GM23338 (cell line): ENCODE results near the gene P2RY6. TPM values are rescaled to one million over a fixed set of nuclear protein-coding genes. Genes with fewer than 3 reads are reported as not detected.
A peak's percentile ranks its signal among the peaks of the same experiment; 100 is the strongest.

Experiments
- ATAC-seq: fragments of 200-7000 bp; cut with Tn5 transposase; 3 replicates; pipeline ENCODE4 v1.9.1; 2020
- DNase-seq: peaks from one replicate; pipeline ENCODE4 v3.0.0-alpha.2; 2015; ENCODE audit warnings: low spot score
- H2AFZ ChIP-seq: fragments of 200-600 bp; sonication (generic); 2 replicates; pipeline ENCODE4 v1.8.0; 2016; ENCODE audit warnings: antibody characterized with exemption, mild to moderate bottlenecking, moderate library complexity
- H3F3A ChIP-seq: fragments of 200-600 bp; sonication (generic); replicated peaks from 2 replicates; pipeline ENCODE4 v1.8.0; 2017; ENCODE audit warnings: antibody characterized with exemption, mixed run types, low read depth
- H3K27ac ChIP-seq: fragments of 200-600 bp; sonication (generic); 2 replicates; pipeline ENCODE4 v1.6.1; 2016; ENCODE audit warnings: low read depth
- H3K27me3 ChIP-seq: fragments of 200-600 bp; sonication (generic); 2 replicates; pipeline ENCODE4 v1.8.0; 2016; ENCODE audit warnings: mild to moderate bottlenecking, mixed run types, moderate library complexity; ENCODE audit not compliant: insufficient read depth
- H3K36me3 ChIP-seq: fragments of 200-600 bp; sonication (generic); 2 replicates; pipeline ENCODE4 v1.8.0; 2016; ENCODE audit warnings: mild to moderate bottlenecking; ENCODE audit not compliant: insufficient read depth
- H3K4me1 ChIP-seq: fragments of 200-600 bp; sonication (generic); 2 replicates; pipeline ENCODE4 v1.8.0; 2016; ENCODE audit warnings: mild to moderate bottlenecking, moderate library complexity; ENCODE audit not compliant: insufficient read depth
- H3K4me2 ChIP-seq: fragments of 200-600 bp; sonication (generic); 2 replicates; pipeline ENCODE4 v1.7.1; 2017; ENCODE audit warnings: mixed run types
- H3K4me3 ChIP-seq: fragments of 200-600 bp; sonication (generic); 2 replicates; pipeline ENCODE4 v1.6.1; 2016; ENCODE audit warnings: mixed run types
- H3K79me2 ChIP-seq: fragments of 200-600 bp; sonication (generic); replicated peaks from 2 replicates; pipeline ENCODE4 v1.8.0; 2017; ENCODE audit warnings: mild to moderate bottlenecking; ENCODE audit not compliant: insufficient read depth
- H3K9me2 ChIP-seq: fragments of 200-600 bp; sonication (generic); 2 replicates; pipeline ENCODE4 v1.8.0; 2017; ENCODE audit not compliant: insufficient read depth
- H4K20me1 ChIP-seq: fragments of 200-600 bp; sonication (generic); replicated peaks from 2 replicates; pipeline ENCODE4 v1.8.0; 2017; ENCODE audit warnings: mild to moderate bottlenecking; ENCODE audit not compliant: insufficient read depth
- H3K27ac Mint-ChIP-seq: 2 replicates; pipeline ENCODE4 v1.8.0; 2020; ENCODE audit warnings: inconsistent platforms, mild to moderate bottlenecking, moderate library complexity, mixed read lengths
- H3K27me3 Mint-ChIP-seq: 3 replicates; pipeline ENCODE4 v1.8.0; 2022; ENCODE audit warnings: low read depth, mild to moderate bottlenecking, moderate library complexity, mixed read lengths, inconsistent platforms; ENCODE audit not compliant: insufficient read depth, poor library complexity
- H3K36me3 Mint-ChIP-seq: 3 replicates; pipeline ENCODE4 v1.8.0; 2021; ENCODE audit warnings: low read depth, mild to moderate bottlenecking, inconsistent platforms, moderate library complexity, mixed read lengths
- H3K4me1 Mint-ChIP-seq: 3 replicates; pipeline ENCODE4 v1.8.0; 2020; ENCODE audit warnings: mild to moderate bottlenecking, inconsistent platforms, mixed read lengths
- H3K4me3 Mint-ChIP-seq: 3 replicates; pipeline ENCODE4 v1.8.0; 2021; ENCODE audit warnings: moderate library complexity, mild to moderate bottlenecking, inconsistent platforms, mixed read lengths
- H3K9me3 Mint-ChIP-seq: 3 replicates; pipeline ENCODE4 v1.8.0; 2020; ENCODE audit warnings: moderate library complexity, mild to moderate bottlenecking, inconsistent platforms, mixed read lengths
- polyA plus RNA-seq: library from polyadenylated mRNA; unstranded; fragments of >200 nt; fragmentation: Nextera tagmentation; extraction: Ambion mirVana; gene quantifications from 2 replicates; pipeline ENCODE4 v1.2.1, GENCODE V29; 2016
- total RNA-seq: library from RNA; depleted of rRNA; stranded (reverse); fragments of >200 nt; shearing (Covaris generic); gene quantifications from 2 replicates; pipeline ENCODE4 v1.2.3, GENCODE V29; 2014
- TF ChIP-seq, protein P1 (sequence below), 2 experiments: fragments of 200-600 bp in 1 of 2; sonication (generic) in 1 of 2; conservative IDR thresholded peaks; 2 replicates each; pipeline versions ENCODE4 v1.5.1 to v1.6.1; 2016 to 2017; ENCODE audit warnings: antibody characterized with exemption in 2 of 2, low read depth in 2 of 2, mild to moderate bottlenecking in 2 of 2, moderate library complexity in 1 of 2
- TF ChIP-seq, protein P2 (sequence below): fragments of 250-450 bp; sonication (Bioruptor Pico); IDR thresholded peaks from 2 replicates; pipeline ENCODE4 v1.5.0; 2020; ENCODE audit warnings: mild to moderate bottlenecking, moderate library complexity

P2RY6 gene
- total and polyA plus RNA-seq, 2 experiments from 2014 or later, result not detected

DNA sequence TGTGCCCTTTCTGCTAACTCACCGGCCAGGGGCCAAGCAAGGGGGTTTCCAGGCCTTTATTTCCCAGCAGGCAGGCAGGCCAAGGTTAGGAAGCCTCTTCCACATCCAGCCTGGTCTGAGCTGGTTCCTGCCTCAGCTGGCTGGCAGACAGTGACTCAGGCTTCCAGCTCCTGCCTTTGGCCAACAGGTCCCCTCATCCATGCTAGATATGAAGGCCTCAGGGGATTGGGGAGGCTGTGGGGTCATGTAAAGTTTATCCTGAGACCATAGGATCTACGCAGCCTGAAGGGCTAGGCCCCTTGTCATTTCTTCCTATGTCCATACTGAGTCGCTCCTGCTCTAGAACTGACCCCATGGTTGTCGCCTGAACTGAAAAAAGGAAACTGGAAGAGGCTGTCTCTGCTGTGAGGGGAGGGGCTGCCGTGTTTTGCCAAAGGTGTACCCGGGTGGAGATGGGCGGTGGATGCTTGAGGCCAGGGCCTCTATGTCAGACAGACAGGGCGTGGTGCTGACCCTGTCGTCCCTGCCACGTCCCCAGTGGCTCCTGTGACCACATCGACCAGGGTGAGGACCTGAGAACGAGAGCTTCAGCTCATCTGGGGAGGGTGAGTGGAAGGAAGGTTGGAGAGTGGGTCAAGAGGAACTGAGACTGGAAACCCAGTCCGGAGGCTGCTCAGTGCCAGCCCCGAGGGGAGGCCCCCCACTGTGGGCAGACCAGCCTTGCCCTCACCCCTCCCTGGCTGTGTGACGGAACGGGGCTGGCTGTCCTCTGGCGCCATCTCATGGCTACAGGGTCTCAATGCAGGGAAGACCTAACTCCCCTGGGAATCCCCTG lies 17.0 kb downstream of the P2RY6 start:
- Mint-ChIP-seq H3K27me3 (peaks cover 25% of the 10 kb centered on the region), H3K27ac (no peak overlapping the region), H3K4me1 (peaks cover 14% of the 10 kb centered on the region), H3K36me3 (no peaks in the 10 kb centered on the region), H3K4me3 (no peak overlapping the region), H3K9me3 (no peaks in the 10 kb centered on the region; the same call in 1 of the 3 replicates)
- Histone ChIP-seq H3F3A (0 out of 2 replicates have a peak, but pooled peaks cover 2% of the 10 kb centered on the region), H3K9me2 (no peaks in the 10 kb centered on the region), H4K20me1 (no peaks in the 10 kb centered on the region), H3K27me3 (no peaks in the 10 kb centered on the region), H3K4me1 (no peaks in the 10 kb centered on the region; the same call in 1 of the 2 replicates), H3K4me2 (peak overlapping the region; percentile 43; the same call in 1 of the 2 replicates), H3K27ac (no peak overlapping the region), H3K36me3 (no peaks in the 10 kb centered on the region), H3K79me2 (no peaks in the 10 kb centered on the region), H2AFZ (peak overlapping the region; percentile 59; the same call in 1 of the 2 replicates), H3K4me3 (0 out of 2 replicates have a peak overlapping the region, but pooled peaks have one; percentile 26)
- ATAC-seq (peak; percentile 80), DNase-seq (peak; percentile 89)
- TF ChIP-seq, protein P1, sequence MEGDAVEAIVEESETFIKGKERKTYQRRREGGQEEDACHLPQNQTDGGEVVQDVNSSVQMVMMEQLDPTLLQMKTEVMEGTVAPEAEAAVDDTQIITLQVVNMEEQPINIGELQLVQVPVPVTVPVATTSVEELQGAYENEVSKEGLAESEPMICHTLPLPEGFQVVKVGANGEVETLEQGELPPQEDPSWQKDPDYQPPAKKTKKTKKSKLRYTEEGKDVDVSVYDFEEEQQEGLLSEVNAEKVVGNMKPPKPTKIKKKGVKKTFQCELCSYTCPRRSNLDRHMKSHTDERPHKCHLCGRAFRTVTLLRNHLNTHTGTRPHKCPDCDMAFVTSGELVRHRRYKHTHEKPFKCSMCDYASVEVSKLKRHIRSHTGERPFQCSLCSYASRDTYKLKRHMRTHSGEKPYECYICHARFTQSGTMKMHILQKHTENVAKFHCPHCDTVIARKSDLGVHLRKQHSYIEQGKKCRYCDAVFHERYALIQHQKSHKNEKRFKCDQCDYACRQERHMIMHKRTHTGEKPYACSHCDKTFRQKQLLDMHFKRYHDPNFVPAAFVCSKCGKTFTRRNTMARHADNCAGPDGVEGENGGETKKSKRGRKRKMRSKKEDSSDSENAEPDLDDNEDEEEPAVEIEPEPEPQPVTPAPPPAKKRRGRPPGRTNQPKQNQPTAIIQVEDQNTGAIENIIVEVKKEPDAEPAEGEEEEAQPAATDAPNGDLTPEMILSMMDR (conservative IDR thresholded peaks at IDR 0.05; ENCODE audit: low read depth in 2 of 2), result peak; percentile 90 to 99
- TF ChIP-seq, protein P2, sequence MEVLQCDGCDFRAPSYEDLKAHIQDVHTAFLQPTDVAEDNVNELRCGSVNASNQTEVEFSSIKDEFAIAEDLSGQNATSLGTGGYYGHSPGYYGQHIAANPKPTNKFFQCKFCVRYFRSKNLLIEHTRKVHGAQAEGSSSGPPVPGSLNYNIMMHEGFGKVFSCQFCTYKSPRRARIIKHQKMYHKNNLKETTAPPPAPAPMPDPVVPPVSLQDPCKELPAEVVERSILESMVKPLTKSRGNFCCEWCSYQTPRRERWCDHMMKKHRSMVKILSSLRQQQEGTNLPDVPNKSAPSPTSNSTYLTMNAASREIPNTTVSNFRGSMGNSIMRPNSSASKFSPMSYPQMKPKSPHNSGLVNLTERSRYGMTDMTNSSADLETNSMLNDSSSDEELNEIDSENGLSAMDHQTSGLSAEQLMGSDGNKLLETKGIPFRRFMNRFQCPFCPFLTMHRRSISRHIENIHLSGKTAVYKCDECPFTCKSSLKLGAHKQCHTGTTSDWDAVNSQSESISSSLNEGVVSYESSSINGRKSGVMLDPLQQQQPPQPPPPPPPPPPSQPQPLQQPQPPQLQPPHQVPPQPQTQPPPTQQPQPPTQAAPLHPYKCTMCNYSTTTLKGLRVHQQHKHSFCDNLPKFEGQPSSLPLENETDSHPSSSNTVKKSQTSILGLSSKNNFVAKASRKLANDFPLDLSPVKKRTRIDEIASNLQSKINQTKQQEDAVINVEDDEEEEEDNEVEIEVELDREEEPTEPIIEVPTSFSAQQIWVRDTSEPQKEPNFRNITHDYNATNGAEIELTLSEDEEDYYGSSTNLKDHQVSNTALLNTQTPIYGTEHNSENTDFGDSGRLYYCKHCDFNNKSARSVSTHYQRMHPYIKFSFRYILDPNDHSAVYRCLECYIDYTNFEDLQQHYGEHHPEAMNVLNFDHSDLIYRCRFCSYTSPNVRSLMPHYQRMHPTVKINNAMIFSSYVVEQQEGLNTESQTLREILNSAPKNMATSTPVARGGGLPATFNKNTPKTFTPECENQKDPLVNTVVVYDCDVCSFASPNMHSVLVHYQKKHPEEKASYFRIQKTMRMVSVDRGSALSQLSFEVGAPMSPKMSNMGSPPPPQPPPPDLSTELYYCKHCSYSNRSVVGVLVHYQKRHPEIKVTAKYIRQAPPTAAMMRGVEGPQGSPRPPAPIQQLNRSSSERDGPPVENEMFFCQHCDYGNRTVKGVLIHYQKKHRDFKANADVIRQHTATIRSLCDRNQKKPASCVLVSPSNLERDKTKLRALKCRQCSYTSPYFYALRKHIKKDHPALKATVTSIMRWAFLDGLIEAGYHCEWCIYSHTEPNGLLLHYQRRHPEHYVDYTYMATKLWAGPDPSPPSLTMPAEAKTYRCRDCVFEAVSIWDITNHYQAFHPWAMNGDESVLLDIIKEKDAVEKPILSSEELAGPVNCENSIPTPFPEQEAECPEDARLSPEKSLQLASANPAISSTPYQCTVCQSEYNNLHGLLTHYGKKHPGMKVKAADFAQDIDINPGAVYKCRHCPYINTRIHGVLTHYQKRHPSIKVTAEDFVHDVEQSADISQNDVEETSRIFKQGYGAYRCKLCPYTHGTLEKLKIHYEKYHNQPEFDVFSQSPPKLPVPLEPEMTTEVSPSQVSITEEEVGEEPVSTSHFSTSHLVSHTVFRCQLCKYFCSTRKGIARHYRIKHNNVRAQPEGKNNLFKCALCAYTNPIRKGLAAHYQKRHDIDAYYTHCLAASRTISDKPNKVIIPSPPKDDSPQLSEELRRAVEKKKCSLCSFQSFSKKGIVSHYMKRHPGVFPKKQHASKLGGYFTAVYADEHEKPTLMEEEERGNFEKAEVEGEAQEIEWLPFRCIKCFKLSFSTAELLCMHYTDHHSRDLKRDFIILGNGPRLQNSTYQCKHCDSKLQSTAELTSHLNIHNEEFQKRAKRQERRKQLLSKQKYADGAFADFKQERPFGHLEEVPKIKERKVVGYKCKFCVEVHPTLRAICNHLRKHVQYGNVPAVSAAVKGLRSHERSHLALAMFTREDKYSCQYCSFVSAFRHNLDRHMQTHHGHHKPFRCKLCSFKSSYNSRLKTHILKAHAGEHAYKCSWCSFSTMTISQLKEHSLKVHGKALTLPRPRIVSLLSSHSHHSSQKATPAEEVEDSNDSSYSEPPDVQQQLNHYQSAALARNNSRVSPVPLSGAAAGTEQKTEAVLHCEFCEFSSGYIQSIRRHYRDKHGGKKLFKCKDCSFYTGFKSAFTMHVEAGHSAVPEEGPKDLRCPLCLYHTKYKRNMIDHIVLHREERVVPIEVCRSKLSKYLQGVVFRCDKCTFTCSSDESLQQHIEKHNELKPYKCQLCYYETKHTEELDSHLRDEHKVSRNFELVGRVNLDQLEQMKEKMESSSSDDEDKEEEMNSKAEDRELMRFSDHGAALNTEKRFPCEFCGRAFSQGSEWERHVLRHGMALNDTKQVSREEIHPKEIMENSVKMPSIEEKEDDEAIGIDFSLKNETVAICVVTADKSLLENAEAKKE (CRISPR knock-in tag), result no peak
